ENCODE results near the gene MVB12A. TPM values are rescaled to one million over a fixed set of nuclear protein-coding genes. Genes with fewer than 3 reads are reported as not detected.

Gene MVB12A
- total RNA-seq, 2 experiments from 2014 or later: 57.3 to 65.1 TPM

- Histone ChIP-seq H3K4me2 (ENCODE audit: low read length) (no peak overlapping the region), H3K9me2 (ENCODE audit: insufficient read depth, low read length) (no peaks in the 10 kb centered on the region), H3K27ac (ENCODE audit: low read depth, low read length, poor library complexity, severe bottlenecking) (no peak overlapping the region), H2AFZ (ENCODE audit: low read length) (no peak overlapping the region), H3K4me3 (ENCODE audit: low read depth, low read length, poor library complexity, severe bottlenecking) (no peak overlapping the region), H4K20me1 (ENCODE audit: insufficient read depth, low read length) (no peaks in the 10 kb centered on the region), H3K79me2 (ENCODE audit: insufficient read depth, low read depth, low read length) (no peaks in the 10 kb centered on the region), H3K9me3 (ENCODE audit: low read length) (peaks cover 6% of the 10 kb centered on the region; the same call in 1 of the 2 replicates), H3K36me3 (ENCODE audit: insufficient read depth, low read length) (no peaks in the 10 kb centered on the region), H3K4me1 (ENCODE audit: insufficient read depth, low read length, poor library complexity, severe bottlenecking) (peaks cover 53% of the 10 kb centered on the region)
- ChIA-PET POLR2A (no interaction called here), CTCF (ENCODE audit: unreplicated experiment) (no interaction called here)
- no peak for TF ChIP-seq EZH2phosphoT487 (IDR thresholded peaks at IDR 0.05; ENCODE audit: borderline replicate concordance, low read depth, low read length)
- TF ChIP-seq, protein P1, sequence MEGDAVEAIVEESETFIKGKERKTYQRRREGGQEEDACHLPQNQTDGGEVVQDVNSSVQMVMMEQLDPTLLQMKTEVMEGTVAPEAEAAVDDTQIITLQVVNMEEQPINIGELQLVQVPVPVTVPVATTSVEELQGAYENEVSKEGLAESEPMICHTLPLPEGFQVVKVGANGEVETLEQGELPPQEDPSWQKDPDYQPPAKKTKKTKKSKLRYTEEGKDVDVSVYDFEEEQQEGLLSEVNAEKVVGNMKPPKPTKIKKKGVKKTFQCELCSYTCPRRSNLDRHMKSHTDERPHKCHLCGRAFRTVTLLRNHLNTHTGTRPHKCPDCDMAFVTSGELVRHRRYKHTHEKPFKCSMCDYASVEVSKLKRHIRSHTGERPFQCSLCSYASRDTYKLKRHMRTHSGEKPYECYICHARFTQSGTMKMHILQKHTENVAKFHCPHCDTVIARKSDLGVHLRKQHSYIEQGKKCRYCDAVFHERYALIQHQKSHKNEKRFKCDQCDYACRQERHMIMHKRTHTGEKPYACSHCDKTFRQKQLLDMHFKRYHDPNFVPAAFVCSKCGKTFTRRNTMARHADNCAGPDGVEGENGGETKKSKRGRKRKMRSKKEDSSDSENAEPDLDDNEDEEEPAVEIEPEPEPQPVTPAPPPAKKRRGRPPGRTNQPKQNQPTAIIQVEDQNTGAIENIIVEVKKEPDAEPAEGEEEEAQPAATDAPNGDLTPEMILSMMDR (conservative IDR thresholded peaks at IDR 0.05; ENCODE audit: low read length): no peak
- DNase-seq (ENCODE audit: low spot score): no peak
- no TSS peak for BruUV-seq (replicated peaks)
- intact Hi-C loops (cut with micrococcal nuclease; ENCODE audit: unreplicated experiment): no loop called here
These were observed 41.6 kb upstream of the MVB12A start for GRCh38 chr19:17378271-17378670.

- POLR2A ChIA-PET: interaction anchor here (0.6 kb wide), 1 partner anchor 74 kb away, joined by 3 read pairs; no protein-coding TSS in a partner anchor
- H3K27ac ChIP-seq (ENCODE audit: low read depth, low read length, poor library complexity, severe bottlenecking): no peak overlapping the region
- no peaks in the 10 kb centered on the region for H3K9me2 ChIP-seq (ENCODE audit: insufficient read depth, low read length)
- intact Hi-C loops (cut with micrococcal nuclease; ENCODE audit: unreplicated experiment): no loop called here
- no peaks in the 10 kb centered on the region for H3K79me2 ChIP-seq (ENCODE audit: insufficient read depth, low read depth, low read length)
- H4K20me1 ChIP-seq (ENCODE audit: insufficient read depth, low read length): no peaks in the 10 kb centered on the region
- no peak overlapping the region for H3K4me3 ChIP-seq (ENCODE audit: low read depth, low read length, poor library complexity, severe bottlenecking)
- H2AFZ ChIP-seq (ENCODE audit: low read length): peak overlapping the region; percentile 33; the same call in 1 of the 2 replicates
- no peak overlapping the region for H3K4me2 ChIP-seq (ENCODE audit: low read length)
- no peak for DNase-seq (ENCODE audit: low spot score)
- H3K9me3 ChIP-seq (ENCODE audit: low read length): peaks cover 6% of the 10 kb centered on the region; the same call in 1 of the 2 replicates
- CTCF ChIA-PET (ENCODE audit: unreplicated experiment): no interaction called here
- no peaks in the 10 kb centered on the region for H3K36me3 ChIP-seq (ENCODE audit: insufficient read depth, low read length)
- no TSS peak for BruUV-seq (replicated peaks)
- peaks cover 52% of the 10 kb centered on the region for H3K4me1 ChIP-seq (ENCODE audit: insufficient read depth, low read length, poor library complexity, severe bottlenecking)
- TF ChIP-seq, protein P1 (conservative IDR thresholded peaks at IDR 0.05; ENCODE audit: low read length): no peak
- TF ChIP-seq EZH2phosphoT487 (IDR thresholded peaks at IDR 0.05; ENCODE audit: borderline replicate concordance, low read depth, low read length): no peak
These were observed 40.6 kb upstream of the MVB12A start for GRCh38 chr19:17379221-17379631.

- intact Hi-C loops (cut with micrococcal nuclease; ENCODE audit: unreplicated experiment): no loop called here
- Histone ChIP-seq H3K4me3 (ENCODE audit: low read depth, low read length, poor library complexity, severe bottlenecking) (no peak overlapping the region), H3K9me3 (ENCODE audit: low read length) (peaks cover 6% of the 10 kb centered on the region; the same call in 1 of the 2 replicates), H3K36me3 (ENCODE audit: insufficient read depth, low read length) (no peaks in the 10 kb centered on the region), H3K4me1 (ENCODE audit: insufficient read depth, low read length, poor library complexity, severe bottlenecking) (peaks cover 48% of the 10 kb centered on the region), H3K4me2 (ENCODE audit: low read length) (no peak overlapping the region), H3K27ac (ENCODE audit: low read depth, low read length, poor library complexity, severe bottlenecking) (no peak overlapping the region), H4K20me1 (ENCODE audit: insufficient read depth, low read length) (no peaks in the 10 kb centered on the region), H3K9me2 (ENCODE audit: insufficient read depth, low read length) (no peaks in the 10 kb centered on the region), H3K79me2 (ENCODE audit: insufficient read depth, low read depth, low read length) (no peaks in the 10 kb centered on the region), H2AFZ (ENCODE audit: low read length) (no peak overlapping the region)
- ChIA-PET POLR2A (interaction anchor here (0.7 kb wide), 1 partner anchor 1516 kb away, joined by 4 read pairs; no protein-coding TSS in a partner anchor), CTCF (ENCODE audit: unreplicated experiment) (interaction anchor here (0.6 kb wide), 1 partner anchor 569 kb away, joined by 4 read pairs; no protein-coding TSS in a partner anchor)
- no TSS peak for BruUV-seq (replicated peaks)
- TF ChIP-seq EZH2phosphoT487 (IDR thresholded peaks at IDR 0.05; ENCODE audit: borderline replicate concordance, low read depth, low read length): no peak
- TF ChIP-seq, protein P1 (conservative IDR thresholded peaks at IDR 0.05; ENCODE audit: low read length): no peak
- no peak for DNase-seq (ENCODE audit: low spot score)
These were observed 39.3 kb upstream of the MVB12A start for GRCh38 chr19:17380426-17381138.
